Upper lobe of left lung (tissue), 6 donors: ENCODE measurements around the gene MICAL3. TPM values are rescaled to one million over a fixed set of nuclear protein-coding genes. Genes with fewer than 3 reads are reported as not detected.

Experiments used
- ATAC-seq, 2 donors: fragments of 200-7000 bp; cut with Tn5 transposase; one replicate each; pipeline ENCODE4 v1.9.1; 2022; ENCODE audit warnings: mild to moderate bottlenecking in 2 of 2, moderate library complexity in 2 of 2; ENCODE audit not compliant: low FRiP score in 2 of 2
- DNase-seq, 2 donors: peaks; one replicate each; pipeline ENCODE4 v3.0.0-alpha.2; 2019 to 2020
- H3K27ac ChIP-seq, 4 donors: fragments of 200-600 bp; sonication (generic); one replicate each; pipeline ENCODE4 v1.5.1; 2016 to 2019
- H3K27me3 ChIP-seq, 4 donors: fragments of 200-600 bp; sonication (generic); one replicate each; pipeline ENCODE4 v1.5.1; 2017 to 2019
- H3K36me3 ChIP-seq, 4 donors: fragments of 200-600 bp; sonication (generic); one replicate each; pipeline ENCODE4 v1.5.1; 2016 to 2019
- H3K4me1 ChIP-seq, 4 donors: fragments of 200-600 bp; sonication (generic); one replicate each; pipeline ENCODE4 v1.5.1; 2018 to 2019
- H3K4me3 ChIP-seq, 4 donors: fragments of 200-600 bp; sonication (generic); one replicate each; pipeline ENCODE4 v1.5.1; 2017 to 2019; ENCODE audit warnings: mild to moderate bottlenecking in 2 of 4, moderate library complexity in 1 of 4
- H3K9me3 ChIP-seq, 4 donors: fragments of 200-600 bp; sonication (generic); one replicate each; pipeline ENCODE4 v1.5.1; 2018 to 2019
- CTCF ChIP-seq, 6 experiments: fragments of 450-650 bp in 4 of 6; fragments of 200-600 bp in 2 of 6; sonication (generic) in 2 of 6; IDR thresholded peaks; one replicate each; pipeline ENCODE4 v1.5.1; 2016 to 2019; ENCODE audit warnings: antibody characterized with exemption in 6 of 6
- EP300 ChIP-seq, 4 donors: sonication (generic); formaldehyde crosslinking; IDR thresholded peaks; one replicate each; pipeline ENCODE4 v1.5.1; 2017; ENCODE audit warnings: antibody characterized with exemption in 4 of 4, control low read depth in 2 of 4
- POLR2A ChIP-seq, 4 donors: fragments of 450-650 bp; IDR thresholded peaks; one replicate each; pipeline ENCODE4 v1.5.1; 2016 to 2017; ENCODE audit warnings: antibody characterized with exemption in 4 of 4, mild to moderate bottlenecking in 2 of 4
- POLR2AphosphoS5 ChIP-seq, 2 donors: sonication (generic); formaldehyde crosslinking; IDR thresholded peaks; one replicate each; pipeline ENCODE4 v1.5.1; 2017; ENCODE audit warnings: antibody characterized with exemption in 2 of 2
- WGBS, 2 donors: methylation state at CpG; one replicate each; pipeline ENCODE4 v1.1.5; 2017 to 2018; 5-methylcytosine and 5-hydroxymethylcytosine counted together
- total RNA-seq, 6 donors: library from RNA; depleted of rRNA in 4 of 6; stranded (reverse); fragments of >200 nt in 4 of 6; gene quantifications; one replicate each; pipeline versions ENCODE4 v1.1.0 to v1.2.1, GENCODE V29; 2016 to 2021
- donor health status: DM: no; HTN: no; CAD: no; lungs with moderate emphysema.
- donor health status: DM: no; HTN: yes; CAD: no; lungs with severe emphysema.

Gene MICAL3
- total RNA-seq, 6 donors from 2014 or later, result 6.4 to 39.8 (median 23.4) TPM

- H3K36me3 ChIP-seq, result no peaks in the 10 kb centered on the region
- peaks cover 4 to 13% (median 7%) of the 10 kb centered on the region in 4 donors for H3K4me1 ChIP-seq
- no peaks in the 10 kb centered on the region for H3K27me3 ChIP-seq
- TF ChIP-seq CTCF (IDR thresholded peaks at IDR 0.05), result no peak
- no peak for TF ChIP-seq POLR2AphosphoS5 (IDR thresholded peaks at IDR 0.05)
- TF ChIP-seq EP300 (IDR thresholded peaks at IDR 0.05), result no peak
- TF ChIP-seq POLR2A (IDR thresholded peaks at IDR 0.05), result no peak
- ATAC-seq (no peak), DNase-seq (no peak)
- 91 to 94% methylated on average over 12 of the region's 12 CpGs for WGBS, 2 donors
- no peak overlapping the region for H3K4me3 ChIP-seq
- H3K9me3 ChIP-seq, result no peaks in the 10 kb centered on the region
- no peak overlapping the region for H3K27ac ChIP-seq
Observed at GRCh38 chr22:17968126-17968525, 56.2 kb downstream of the MICAL3 start.

GRCh38 chr22:17966403-17966717 lies 58.0 kb downstream of the MICAL3 start:
- Histone ChIP-seq H3K27me3 (no peaks in the 10 kb centered on the region), H3K4me1 (peaks cover 0 to 5% (median 2%) of the 10 kb centered on the region in 4 donors), H3K27ac (no peak overlapping the region), H3K36me3 (no peaks in the 10 kb centered on the region), H3K9me3 (no peaks in the 10 kb centered on the region), H3K4me3 (no peak overlapping the region)
- DNase-seq (no peak), ATAC-seq (no peak)
- TF ChIP-seq POLR2AphosphoS5 (IDR thresholded peaks at IDR 0.05) (no peak), POLR2A (IDR thresholded peaks at IDR 0.05) (no peak), EP300 (IDR thresholded peaks at IDR 0.05) (no peak)
- 69 to 90% methylated on average over 2 of the region's 2 CpGs for WGBS, 2 donors

- WGBS, 2 donors, result 75 to 80% methylated on average over 12 of the region's 12 CpGs
- no peaks in the 10 kb centered on the region for H3K9me3 ChIP-seq
- H3K27ac ChIP-seq, result no peak overlapping the region
- H3K27me3 ChIP-seq, result no peaks in the 10 kb centered on the region
- no peak for ATAC-seq
- no peaks in the 10 kb centered on the region for H3K36me3 ChIP-seq
- no peak for DNase-seq
- TF ChIP-seq CTCF (IDR thresholded peaks at IDR 0.05) (no peak), EP300 (IDR thresholded peaks at IDR 0.05) (no peak), POLR2A (IDR thresholded peaks at IDR 0.05) (no peak), POLR2AphosphoS5 (IDR thresholded peaks at IDR 0.05) (no peak)
- no peak overlapping the region for H3K4me3 ChIP-seq
- H3K4me1 ChIP-seq, result peaks cover 0 to 5% (median 2%) of the 10 kb centered on the region in 4 donors
Observed at GRCh38 chr22:17965538-17966402, 58.6 kb downstream of the MICAL3 start.

GRCh38 chr22:17964643-17965042 lies 59.7 kb downstream of the MICAL3 start:
- ATAC-seq (no peak), DNase-seq (no peak)
- Histone ChIP-seq H3K4me3 (no peak overlapping the region), H3K9me3 (no peaks in the 10 kb centered on the region), H3K36me3 (no peaks in the 10 kb centered on the region), H3K4me1 (peaks cover 0 to 3% (median 0%) of the 10 kb centered on the region in 4 donors), H3K27ac (no peak overlapping the region), H3K27me3 (no peaks in the 10 kb centered on the region)
- no peak for TF ChIP-seq CTCF (IDR thresholded peaks at IDR 0.05)
- TF ChIP-seq POLR2A (IDR thresholded peaks at IDR 0.05), result no peak
- WGBS, 2 donors, result 54 to 81% methylated on average over 10 of the region's 10 CpGs

- Histone ChIP-seq H3K27ac (peak overlapping the region in 1 of 4 donors; percentile 19), H3K36me3 (no peaks in the 10 kb centered on the region), H3K4me1 (peaks cover 0 to 3% (median 0%) of the 10 kb centered on the region in 4 donors), H3K27me3 (no peaks in the 10 kb centered on the region), H3K4me3 (no peak overlapping the region), H3K9me3 (no peaks in the 10 kb centered on the region)
- TF ChIP-seq POLR2A (IDR thresholded peaks at IDR 0.05), result no peak
- no peak for TF ChIP-seq CTCF (IDR thresholded peaks at IDR 0.05)
- TF ChIP-seq POLR2AphosphoS5 (IDR thresholded peaks at IDR 0.05), result no peak
- TF ChIP-seq EP300 (IDR thresholded peaks at IDR 0.05), result no peak
- ATAC-seq (no peak), DNase-seq (no peak)
- 68 to 74% methylated on average over 6 of the region's 6 CpGs for WGBS, 2 donors
Observed at GRCh38 chr22:17964156-17964555, 60.2 kb downstream of the MICAL3 start.
